GM19463 (cell line): ENCODE results near the gene NUTM2B.
"Not testable (repeated sequence)": the region's sequence is repeated elsewhere in the genome, so short reads cannot be mapped to it uniquely, and the experiment has no call there.

Experiments
- ATAC-seq: cut with Tn5 transposase; IDR thresholded peaks from one replicate; pipeline ENCODE4 v1.9.1; 2021; ENCODE audit warnings: mild to moderate bottlenecking, moderate library complexity; ENCODE audit not compliant: unreplicated experiment

NUTM2B gene

GRCh38 chr10:79744844-79745243 lies 41.8 kb downstream of the NUTM2B start:
- not testable (repeated sequence) for ATAC-seq

GRCh38 chr10:79748510-79748909 lies 45.5 kb downstream of the NUTM2B start:
- ATAC-seq = not testable (repeated sequence)

- ATAC-seq = not testable (repeated sequence)
Measured at GRCh38 chr10:79753601-79754000, 50.6 kb downstream of the NUTM2B start.

DNA sequence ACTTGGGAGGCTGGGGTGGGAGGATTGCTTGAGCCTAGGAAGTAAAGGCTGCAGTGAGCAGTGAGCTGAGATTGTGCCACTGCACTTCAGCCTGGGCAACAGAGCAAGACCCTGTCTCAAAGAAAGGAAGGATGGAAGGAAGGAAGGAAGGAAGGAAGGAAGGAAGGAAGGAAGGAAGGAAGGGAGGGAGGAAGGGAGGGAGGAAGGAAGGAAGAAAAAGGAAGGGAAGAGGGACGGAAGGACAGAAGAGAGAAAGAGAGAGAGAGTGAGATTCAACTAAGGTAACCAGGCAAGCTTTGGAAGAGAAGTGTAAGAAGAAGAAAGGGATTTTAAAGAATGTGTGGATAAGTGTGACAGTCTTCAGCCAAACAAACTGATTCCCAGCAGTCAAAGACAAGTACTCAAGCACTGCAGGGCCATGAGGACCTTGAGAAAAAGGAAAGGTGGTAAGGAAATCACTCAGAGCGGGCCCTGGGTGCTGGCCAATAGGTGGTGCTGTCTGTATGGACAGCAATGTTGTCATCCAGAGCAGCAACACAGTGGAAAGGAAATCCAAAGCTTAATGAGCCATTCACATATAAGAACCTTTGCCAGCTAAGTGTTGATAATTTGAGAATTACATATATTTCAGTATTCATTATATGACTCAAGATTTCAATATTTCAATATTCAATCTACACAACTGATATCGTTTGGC lies 55.4 kb downstream of the NUTM2B start:
- not testable (repeated sequence) for ATAC-seq
